D341Med (cell line): Measurements from ENCODE around the gene KCNN4.
"Not testable (repeated sequence)": the region's sequence is repeated elsewhere in the genome, so short reads cannot be mapped to it uniquely, and the experiment has no call there.

Experiments
- DNase-seq: peaks from one replicate; pipeline ENCODE4 v3.0.0; 2012; ENCODE audit warnings: low spot score

The KCNN4 gene

GRCh38 chr19:43780706-43781525 lies at the start of gene KCNN4:
Gene KCNN4, minus strand, starts transcription at chr19:43780973. Its CDS starts 112 bp downstream, at chr19:43780861.
- no peak for DNase-seq

DNA sequence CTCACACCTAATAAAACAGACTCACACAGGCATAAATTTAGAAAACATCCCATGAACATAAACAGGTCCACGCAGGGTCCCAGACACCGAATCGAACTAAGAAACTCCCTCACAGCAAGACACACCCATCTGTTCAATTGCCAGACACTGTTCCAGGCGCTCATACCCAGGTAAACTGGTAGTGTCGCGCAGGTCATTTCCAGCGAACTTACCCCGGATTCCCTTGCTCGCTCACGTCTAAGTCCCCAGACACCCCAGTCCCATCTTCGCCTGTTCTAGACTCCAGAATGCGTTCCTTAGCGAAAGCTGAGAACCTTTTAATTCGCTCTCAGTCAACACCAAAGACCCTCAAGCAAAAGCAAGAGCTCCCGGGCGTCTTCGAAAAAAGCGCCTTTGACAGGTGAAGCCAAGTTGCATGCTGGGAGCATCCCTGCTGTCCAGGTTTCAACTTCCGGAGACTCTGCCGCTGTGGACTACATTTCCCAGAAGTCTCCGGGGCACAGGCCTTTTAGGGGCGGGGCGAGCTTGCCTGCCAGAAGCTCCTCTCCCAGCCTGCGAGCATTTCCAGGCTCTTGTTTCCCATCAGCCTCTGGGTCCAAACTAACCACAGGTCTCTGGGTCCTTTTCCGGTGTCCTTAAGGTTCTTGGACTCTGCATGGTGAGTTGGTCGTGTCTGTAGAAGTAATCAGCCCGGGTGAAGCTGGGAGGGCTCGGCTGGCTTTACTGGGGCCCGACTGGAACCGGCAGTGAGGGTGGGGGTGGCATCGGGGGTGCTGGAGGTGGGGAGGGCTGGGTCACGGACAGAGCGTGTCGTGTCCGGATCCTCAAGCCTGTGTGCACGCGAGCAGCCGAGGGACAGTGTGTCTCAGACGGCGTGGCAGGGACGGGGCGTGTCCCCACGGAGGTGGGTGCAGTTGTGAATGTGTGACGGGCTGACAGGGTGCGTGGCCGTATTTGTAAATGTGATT lies 46.3 kb upstream of the KCNN4 start, which contains the start of gene ZNF283:
Gene ZNF283, plus strand, starts transcription at position 535 of the 968 bp plus-strand sequence. CDS start 6,184 bp downstream, outside the sequence.
- peak; percentile 93 for DNase-seq

- not testable (repeated sequence) for DNase-seq
Measured at GRCh38 chr19:43824572-43824971, 43.8 kb upstream of the KCNN4 start.

- not testable (repeated sequence) for DNase-seq
Measured at GRCh38 chr19:43823856-43824255, 43.1 kb upstream of the KCNN4 start.

- DNase-seq = no peak
Measured at GRCh38 chr19:43820884-43821215, 40.1 kb upstream of the KCNN4 start.

GRCh38 chr19:43820098-43820883 lies 39.5 kb upstream of the KCNN4 start:
- DNase-seq = no peak

- no peak for DNase-seq
Measured at GRCh38 chr19:43818500-43818899, 37.7 kb upstream of the KCNN4 start.

DNA sequence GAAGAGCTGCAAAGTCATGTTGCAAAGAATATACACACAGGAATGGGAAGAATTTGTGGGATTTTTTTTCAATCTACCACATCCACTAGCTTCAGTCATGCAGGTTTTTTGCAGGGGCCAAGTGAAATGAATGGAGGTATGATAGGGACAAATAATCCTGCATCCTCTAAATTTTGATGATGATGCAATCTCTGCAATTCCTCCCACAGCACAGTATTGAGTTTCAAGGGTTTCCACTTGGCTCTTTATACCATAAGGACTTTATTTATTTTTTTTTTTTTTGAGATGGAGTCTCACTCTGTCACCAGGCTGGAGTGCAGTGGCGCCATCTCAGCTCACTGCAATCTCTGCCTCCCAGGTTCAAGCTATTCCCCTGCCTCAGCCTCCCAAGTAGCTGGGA lies 36.7 kb upstream of the KCNN4 start:
- DNase-seq = not testable (repeated sequence)

DNA sequence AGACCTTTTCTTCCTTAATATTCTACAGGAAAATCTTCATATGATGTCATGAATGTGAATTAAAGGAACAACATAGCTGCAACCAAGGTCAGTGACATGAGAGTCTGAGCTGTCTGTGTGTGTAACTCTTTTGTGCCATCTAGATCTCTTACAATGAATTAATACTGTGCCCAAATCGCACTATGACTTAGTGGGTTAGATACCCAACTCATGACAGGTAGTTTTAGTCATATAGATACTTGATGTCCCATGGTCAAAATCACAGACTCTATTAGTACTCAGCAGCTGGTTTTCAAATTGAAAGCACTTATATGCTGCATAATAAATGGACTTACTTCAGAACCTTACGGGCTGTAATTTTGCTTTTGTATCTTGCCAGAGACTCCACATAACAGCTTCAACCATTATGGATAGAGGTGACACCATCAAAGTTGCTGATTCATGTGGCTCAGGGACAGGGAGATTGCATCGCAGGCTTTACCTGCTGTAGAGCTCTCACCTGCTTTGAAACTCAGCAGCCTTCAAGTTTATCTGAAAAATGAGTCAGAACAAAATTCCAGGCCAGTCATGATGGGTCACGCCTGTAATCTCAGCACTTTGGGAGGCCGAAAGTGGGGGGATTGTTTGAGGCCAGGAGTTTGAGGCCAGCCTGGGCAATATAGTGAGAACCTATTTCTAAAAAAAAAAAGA lies 34.0 kb upstream of the KCNN4 start:
- no peak for DNase-seq

GRCh38 chr19:43812688-43813087 lies 31.9 kb upstream of the KCNN4 start:
- DNase-seq = no peak

GRCh38 chr19:43812259-43812658 lies 31.5 kb upstream of the KCNN4 start:
- DNase-seq = no peak

- DNase-seq = no peak
Measured at GRCh38 chr19:43811837-43812236, 31.1 kb upstream of the KCNN4 start.

GRCh38 chr19:43809762-43810696 lies 29.3 kb upstream of the KCNN4 start:
- DNase-seq = peak; percentile 53

DNA sequence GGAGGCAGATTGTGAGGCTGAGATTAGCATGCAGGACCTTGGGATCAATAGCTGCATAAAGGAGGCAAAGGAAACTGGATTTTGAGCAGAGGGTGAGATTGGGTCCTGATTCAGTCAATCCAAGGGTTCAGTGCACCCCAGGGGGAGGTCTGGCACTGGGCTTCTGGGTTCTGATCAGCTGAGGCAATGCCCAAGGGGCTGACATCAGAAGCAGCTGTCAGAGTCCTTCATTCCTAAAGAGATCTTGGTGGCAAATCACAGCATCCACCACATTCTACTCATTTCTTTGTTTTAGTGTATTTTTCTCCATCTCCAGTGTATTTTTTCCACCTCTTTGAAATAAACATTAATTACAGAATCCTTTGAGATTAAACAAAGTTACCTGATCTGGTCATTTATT lies 26.9 kb upstream of the KCNN4 start:
- DNase-seq = no peak

DNA sequence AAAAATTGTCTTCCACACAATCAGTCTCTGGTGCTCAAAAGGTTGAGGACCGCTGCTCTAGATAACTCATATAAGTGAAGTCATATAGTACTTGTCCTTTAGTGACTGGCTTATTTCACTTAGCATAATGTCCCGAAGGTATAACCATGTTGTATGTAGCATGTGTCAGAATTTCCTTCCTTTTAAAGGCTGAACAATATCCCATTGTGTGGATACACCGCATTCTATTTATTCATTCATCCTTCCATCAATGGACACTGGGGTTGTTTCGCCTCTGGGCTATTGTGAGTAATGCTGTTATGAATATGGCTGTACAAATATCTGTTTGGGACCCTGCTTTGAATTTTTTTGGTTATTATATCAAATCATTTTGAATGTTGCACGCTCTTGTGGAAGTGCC lies 26.1 kb upstream of the KCNN4 start:
- no peak for DNase-seq

- not testable (repeated sequence) for DNase-seq
Measured at GRCh38 chr19:43806401-43806800, 25.6 kb upstream of the KCNN4 start.

- DNase-seq = no peak
Measured at GRCh38 chr19:43804432-43804831, 23.7 kb upstream of the KCNN4 start.

- no peak for DNase-seq
Measured at GRCh38 chr19:43802216-43802951, 21.6 kb upstream of the KCNN4 start, which contains the start of gene LYPD5. Gene LYPD5, minus strand, starts transcription at chr19:43802447. Its CDS starts 67 bp downstream, at chr19:43802380.

DNA sequence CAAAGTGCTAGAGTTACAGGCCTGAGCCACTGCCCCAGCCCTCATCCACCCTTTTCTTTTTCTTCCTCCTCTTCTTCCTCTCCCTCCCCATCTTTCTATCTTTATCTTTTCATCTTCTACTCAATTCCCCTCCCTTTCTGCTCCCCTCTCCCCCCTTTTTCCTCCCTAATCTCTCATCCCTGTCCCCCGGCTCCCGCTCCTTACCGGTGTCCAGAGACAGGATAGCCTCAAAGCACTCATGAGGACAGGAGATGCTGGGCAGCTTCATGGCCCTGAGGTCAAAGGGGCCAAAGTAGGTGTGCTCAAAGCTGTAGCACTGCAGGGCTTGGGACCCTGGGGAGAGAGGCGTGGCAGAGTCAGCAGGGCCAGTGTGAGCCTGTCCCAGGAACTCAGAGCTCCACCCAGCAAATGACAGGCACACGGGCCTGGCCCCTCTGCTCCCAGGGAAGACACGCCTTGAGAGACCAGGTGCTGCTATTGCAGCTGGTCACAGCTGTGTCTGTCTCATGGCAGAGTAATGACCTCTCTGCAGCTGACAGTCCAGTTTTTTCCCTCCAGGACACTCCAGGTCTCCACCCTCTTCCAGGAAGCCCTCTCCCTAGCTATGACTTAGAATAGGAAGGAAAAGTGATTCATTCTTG lies 18.8 kb upstream of the KCNN4 start:
- DNase-seq = no peak
